Neural cell (in vitro differentiated cells): ENCODE data around the gene CHURC1.

Experiments
- POLR2AphosphoS5 ChIP-seq: IDR thresholded peaks from 2 replicates; pipeline ENCODE4 v1.6.1; 2012
- RAD21 ChIP-seq: fragments of 450-650 bp; conservative IDR thresholded peaks from 2 replicates; pipeline ENCODE4 v1.6.1; 2014; ENCODE audit warnings: antibody characterized with exemption, mild to moderate bottlenecking, moderate library complexity
- TAF1 ChIP-seq: IDR thresholded peaks from 2 replicates; pipeline ENCODE4 v1.6.1; 2012; ENCODE audit warnings: low read depth

GRCh38 chr14:64914237-64915028, at the start of gene CHURC1:
- TF ChIP-seq POLR2AphosphoS5 (peak; percentile 100), RAD21 (no peak), TAF1 (peak; percentile 91)
